ENCODE measurements around the gene LETMD1. TPM values are rescaled to one million over a fixed set of nuclear protein-coding genes. Genes with fewer than 3 reads are reported as not detected.

The LETMD1 gene
- total and polyA plus RNA-seq, 2 donors (not counting 3 experiments of a cell fraction or from before 2014, with no cell fraction given), result 38.9 to 47.7 TPM

DNA sequence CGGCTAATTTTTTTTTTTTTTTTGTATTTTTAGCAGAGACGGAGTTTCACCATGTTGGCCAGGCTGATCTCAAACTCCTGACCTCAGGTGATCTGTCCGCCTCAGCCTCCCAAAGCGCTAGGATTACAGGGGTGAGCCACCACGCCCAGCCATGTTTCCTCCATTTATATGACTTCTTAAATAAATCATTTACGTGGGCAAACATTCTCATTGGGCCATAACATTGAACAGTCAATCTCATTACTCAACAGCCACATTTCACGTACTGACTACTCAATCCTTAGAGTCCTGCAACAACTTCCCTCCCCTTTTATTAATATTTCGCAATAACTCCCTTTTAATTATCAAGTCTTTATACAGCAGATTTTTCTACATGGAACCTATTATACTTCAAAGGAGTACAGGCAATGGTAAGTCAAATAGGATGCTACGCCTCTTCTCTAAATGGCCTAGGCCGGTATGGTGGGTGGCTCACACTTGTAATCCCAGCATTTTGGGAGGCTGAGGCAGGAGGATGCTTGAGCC is 42.6 kb downstream of the LETMD1 start:
- TF ChIP-seq, protein P1, sequence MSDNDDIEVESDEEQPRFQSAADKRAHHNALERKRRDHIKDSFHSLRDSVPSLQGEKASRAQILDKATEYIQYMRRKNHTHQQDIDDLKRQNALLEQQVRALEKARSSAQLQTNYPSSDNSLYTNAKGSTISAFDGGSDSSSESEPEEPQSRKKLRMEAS (IDR thresholded peaks at IDR 0.05; ENCODE audit: insufficient read depth, insufficient read length), result no peak
- TF ChIP-seq JUN (IDR thresholded peaks at IDR 0.05; ENCODE audit: borderline replicate concordance, insufficient read depth, insufficient read length, low read depth) (no peak), EZH2 (IDR thresholded peaks at IDR 0.05; ENCODE audit: borderline replicate concordance, low read depth, low read length, severe bottlenecking) (no peak), POLR2AphosphoS5 (IDR thresholded peaks at IDR 0.05; ENCODE audit: insufficient read depth, low read depth, low read length) (no peak), POLR2A (IDR thresholded peaks at IDR 0.05; ENCODE audit: low read depth, low read length) (no peak), MYC (IDR thresholded peaks at IDR 0.05; ENCODE audit: low read depth, low read length) (no peak), GATA2 (IDR thresholded peaks at IDR 0.05; ENCODE audit: insufficient read depth, insufficient read length, low read depth, low read length) (no peak), FOS (IDR thresholded peaks at IDR 0.05; ENCODE audit: borderline replicate concordance, insufficient read depth, low read length) (no peak)
- TF ChIP-seq, protein P2, sequence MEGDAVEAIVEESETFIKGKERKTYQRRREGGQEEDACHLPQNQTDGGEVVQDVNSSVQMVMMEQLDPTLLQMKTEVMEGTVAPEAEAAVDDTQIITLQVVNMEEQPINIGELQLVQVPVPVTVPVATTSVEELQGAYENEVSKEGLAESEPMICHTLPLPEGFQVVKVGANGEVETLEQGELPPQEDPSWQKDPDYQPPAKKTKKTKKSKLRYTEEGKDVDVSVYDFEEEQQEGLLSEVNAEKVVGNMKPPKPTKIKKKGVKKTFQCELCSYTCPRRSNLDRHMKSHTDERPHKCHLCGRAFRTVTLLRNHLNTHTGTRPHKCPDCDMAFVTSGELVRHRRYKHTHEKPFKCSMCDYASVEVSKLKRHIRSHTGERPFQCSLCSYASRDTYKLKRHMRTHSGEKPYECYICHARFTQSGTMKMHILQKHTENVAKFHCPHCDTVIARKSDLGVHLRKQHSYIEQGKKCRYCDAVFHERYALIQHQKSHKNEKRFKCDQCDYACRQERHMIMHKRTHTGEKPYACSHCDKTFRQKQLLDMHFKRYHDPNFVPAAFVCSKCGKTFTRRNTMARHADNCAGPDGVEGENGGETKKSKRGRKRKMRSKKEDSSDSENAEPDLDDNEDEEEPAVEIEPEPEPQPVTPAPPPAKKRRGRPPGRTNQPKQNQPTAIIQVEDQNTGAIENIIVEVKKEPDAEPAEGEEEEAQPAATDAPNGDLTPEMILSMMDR (IDR thresholded peaks at IDR 0.05; ENCODE audit: extremely low read depth in 1 of 2, insufficient read depth in 1 of 2, low read depth in 1 of 2, low read length in 2 of 2), result no peak
- H3K9ac ChIP-seq (replicated peaks; ENCODE audit: extremely low read depth, insufficient read depth, low read length), result no peak overlapping the region
- no peaks in the 10 kb centered on the region for H3K79me2 ChIP-seq (ENCODE audit: control insufficient read depth, insufficient read depth, low read length)
- FAIRE-seq (no peak), DNase-seq (ENCODE audit: low read depth, low spot score) (no peak)
- CTCF ChIA-PET, result no interaction called here
- peaks cover 3 to 6% of the 10 kb centered on the region in 2 experiments for H3K36me3 ChIP-seq (ENCODE audit: control insufficient read depth in 2 of 2, extremely low read depth in 1 of 2, insufficient read depth in 2 of 2, low read length in 2 of 2)
- POLR2A ChIA-PET, result no interaction called here
- dilution Hi-C loops (cut with MboI; ENCODE audit: extremely low pct_ligation_motif_present, low sequenced_read_pairs), result no loop called here
- no peaks in the 10 kb centered on the region for H4K20me1 ChIP-seq (replicated peaks; ENCODE audit: control insufficient read depth, extremely low read depth, insufficient read depth, low read length)
- H3K9me1 ChIP-seq (replicated peaks; ENCODE audit: control insufficient read depth, extremely low read depth, insufficient read depth, low read length), result no peaks in the 10 kb centered on the region
- H3K9me3 ChIP-seq (replicated peaks; ENCODE audit: control insufficient read depth, insufficient read depth, low read length), result no peaks in the 10 kb centered on the region
- H2AFZ ChIP-seq (ENCODE audit: low read depth, low read length), result no peak overlapping the region
- no peak overlapping the region for H3K4me3 ChIP-seq (replicated peaks in 1 of 3; ENCODE audit: insufficient read depth in 1 of 3, low read depth in 1 of 3, low read length in 3 of 3)
- no peak overlapping the region for H3K27ac ChIP-seq (ENCODE audit: insufficient read depth, low read depth, low read length)
- H3K27me3 ChIP-seq (ENCODE audit: control insufficient read depth in 2 of 2, insufficient read depth in 2 of 2, low read length in 2 of 2), result no peaks in the 10 kb centered on the region
- intact Hi-C loops (cut with micrococcal nuclease), result no loop called here
- no TSS peak for BruUV-seq (replicated peaks)
- H3K4me2 ChIP-seq (ENCODE audit: insufficient read depth, low read length), result no peak overlapping the region
- no peaks in the 10 kb centered on the region for H3K4me1 ChIP-seq (ENCODE audit: control insufficient read depth, extremely low read depth, insufficient read depth, low read length)

Data from endothelial cell of umbilical vein (primary cell).